ENCODE data around the gene RCBTB1.

DNA sequence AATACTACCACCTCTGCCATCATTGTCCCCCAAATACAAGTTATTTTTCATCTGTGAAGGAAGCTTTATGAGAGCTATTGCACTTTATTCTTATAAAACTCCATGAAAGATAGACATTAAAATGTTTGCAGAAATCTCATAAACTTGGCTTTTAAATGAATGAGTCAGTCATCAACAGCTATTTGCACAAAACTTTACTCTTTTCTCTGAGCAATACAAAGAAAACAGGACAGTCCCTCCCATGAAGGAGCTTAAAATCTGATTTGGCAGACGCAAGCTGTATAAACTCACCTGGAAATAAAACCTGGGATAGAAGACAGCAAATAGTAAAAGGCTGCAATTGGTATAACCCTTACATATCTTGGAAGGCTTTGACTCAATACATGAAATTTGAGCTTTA is 16.6 kb upstream of the RCBTB1 start:
- TF ChIP-seq, protein P1, sequence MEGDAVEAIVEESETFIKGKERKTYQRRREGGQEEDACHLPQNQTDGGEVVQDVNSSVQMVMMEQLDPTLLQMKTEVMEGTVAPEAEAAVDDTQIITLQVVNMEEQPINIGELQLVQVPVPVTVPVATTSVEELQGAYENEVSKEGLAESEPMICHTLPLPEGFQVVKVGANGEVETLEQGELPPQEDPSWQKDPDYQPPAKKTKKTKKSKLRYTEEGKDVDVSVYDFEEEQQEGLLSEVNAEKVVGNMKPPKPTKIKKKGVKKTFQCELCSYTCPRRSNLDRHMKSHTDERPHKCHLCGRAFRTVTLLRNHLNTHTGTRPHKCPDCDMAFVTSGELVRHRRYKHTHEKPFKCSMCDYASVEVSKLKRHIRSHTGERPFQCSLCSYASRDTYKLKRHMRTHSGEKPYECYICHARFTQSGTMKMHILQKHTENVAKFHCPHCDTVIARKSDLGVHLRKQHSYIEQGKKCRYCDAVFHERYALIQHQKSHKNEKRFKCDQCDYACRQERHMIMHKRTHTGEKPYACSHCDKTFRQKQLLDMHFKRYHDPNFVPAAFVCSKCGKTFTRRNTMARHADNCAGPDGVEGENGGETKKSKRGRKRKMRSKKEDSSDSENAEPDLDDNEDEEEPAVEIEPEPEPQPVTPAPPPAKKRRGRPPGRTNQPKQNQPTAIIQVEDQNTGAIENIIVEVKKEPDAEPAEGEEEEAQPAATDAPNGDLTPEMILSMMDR (IDR thresholded peaks at IDR 0.05; ENCODE audit: poor library complexity, severe bottlenecking) = no peak
- TF ChIP-seq TAF1 (IDR thresholded peaks at IDR 0.05; ENCODE audit: low read depth) (no peak), EZH2 (IDR thresholded peaks at IDR 0.05; ENCODE audit: borderline replicate concordance, insufficient read depth, low read length, poor library complexity, severe bottlenecking) (no peak), POLR2AphosphoS5 (IDR thresholded peaks at IDR 0.05) (no peak), MXI1 (conservative IDR thresholded peaks at IDR 0.05; ENCODE audit: poor library complexity, severe bottlenecking) (no peak), SMC3 (conservative IDR thresholded peaks at IDR 0.05; ENCODE audit: poor library complexity) (no peak), EP300 (conservative IDR thresholded peaks at IDR 0.05; ENCODE audit: poor library complexity, severe bottlenecking) (no peak), REST (IDR thresholded peaks at IDR 0.05; ENCODE audit: borderline replicate concordance) (no peak)

Data from neural cell (in vitro differentiated cells).